HG03039 (cell line): ENCODE measurements around the gene CHPF.

Experiments
- ATAC-seq: cut with Tn5 transposase; IDR thresholded peaks from one replicate; pipeline ENCODE4 v1.9.1; 2021; ENCODE audit warnings: mild to moderate bottlenecking, moderate library complexity; ENCODE audit not compliant: unreplicated experiment

Gene CHPF

DNA sequence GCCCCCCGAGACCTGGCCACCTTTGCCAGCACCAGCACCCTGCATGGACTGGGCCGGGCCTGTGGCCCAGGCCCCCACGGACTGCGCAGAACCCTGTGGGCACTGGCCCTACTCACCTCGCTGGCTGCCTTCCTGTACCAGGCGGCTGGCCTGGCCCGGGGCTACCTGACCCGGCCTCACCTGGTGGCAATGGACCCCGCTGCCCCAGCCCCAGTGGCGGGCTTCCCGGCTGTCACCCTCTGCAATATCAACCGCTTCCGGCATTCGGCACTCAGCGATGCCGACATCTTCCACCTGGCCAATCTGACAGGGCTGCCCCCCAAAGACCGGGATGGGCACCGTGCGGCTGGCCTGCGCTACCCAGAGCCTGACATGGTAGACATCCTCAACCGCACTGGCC lies 28.8 kb downstream of the CHPF start:
- ATAC-seq: no peak

DNA sequence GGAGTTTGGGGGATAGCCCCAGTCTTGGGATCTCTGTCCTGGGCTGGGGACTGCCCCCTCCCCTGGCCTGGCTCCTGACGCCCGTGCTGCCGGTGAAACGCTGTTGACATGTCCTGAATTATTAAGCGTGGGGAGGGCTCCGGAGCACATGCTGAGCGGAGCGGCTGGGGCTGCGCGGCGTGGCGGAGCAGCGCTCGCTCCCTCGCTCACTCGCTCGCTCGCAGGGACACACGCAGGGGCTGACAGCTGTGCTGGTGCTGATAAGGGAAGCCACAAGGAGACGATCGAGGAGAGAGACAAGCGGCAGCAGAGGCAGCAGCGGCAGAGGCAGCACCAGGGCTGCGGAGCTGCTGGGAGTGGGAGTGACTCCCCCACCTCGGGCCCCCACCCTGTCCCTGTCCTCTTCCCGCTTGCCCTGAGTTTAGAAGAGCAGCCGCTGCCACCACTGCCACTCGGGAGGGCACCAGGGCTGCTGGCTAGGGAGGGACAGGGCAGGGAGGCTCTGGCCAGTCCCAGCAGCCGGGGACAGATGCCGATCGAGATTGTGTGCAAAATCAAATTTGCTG lies 29.3 kb downstream of the CHPF start, which contains the start of gene ASIC4:
Gene ASIC4, plus strand, starts transcription at position 287 of the 566 bp plus-strand sequence. Its CDS starts 243 bp downstream, at position 530.
- ATAC-seq: no peak

DNA sequence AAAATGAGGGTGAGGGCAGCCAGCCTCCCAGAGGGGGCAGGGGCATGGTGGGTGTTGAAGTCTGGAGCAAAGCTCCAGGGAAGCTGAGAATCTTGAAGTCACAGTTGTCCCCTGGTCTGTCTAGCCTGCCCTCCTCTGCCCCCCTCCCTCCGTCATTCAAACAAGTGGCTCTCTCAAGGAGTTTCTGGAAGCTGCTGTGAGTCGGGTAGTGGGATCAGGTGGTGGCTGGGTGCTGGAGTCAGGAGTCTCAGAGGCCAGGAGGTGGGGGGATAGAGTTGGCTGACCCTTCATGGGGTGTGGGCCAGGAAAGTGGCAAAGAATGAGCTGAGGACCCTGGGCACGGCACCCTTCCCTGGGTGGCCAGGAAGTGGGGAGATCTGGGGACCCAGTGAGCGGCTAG lies 29.8 kb downstream of the CHPF start:
- no peak for ATAC-seq

DNA sequence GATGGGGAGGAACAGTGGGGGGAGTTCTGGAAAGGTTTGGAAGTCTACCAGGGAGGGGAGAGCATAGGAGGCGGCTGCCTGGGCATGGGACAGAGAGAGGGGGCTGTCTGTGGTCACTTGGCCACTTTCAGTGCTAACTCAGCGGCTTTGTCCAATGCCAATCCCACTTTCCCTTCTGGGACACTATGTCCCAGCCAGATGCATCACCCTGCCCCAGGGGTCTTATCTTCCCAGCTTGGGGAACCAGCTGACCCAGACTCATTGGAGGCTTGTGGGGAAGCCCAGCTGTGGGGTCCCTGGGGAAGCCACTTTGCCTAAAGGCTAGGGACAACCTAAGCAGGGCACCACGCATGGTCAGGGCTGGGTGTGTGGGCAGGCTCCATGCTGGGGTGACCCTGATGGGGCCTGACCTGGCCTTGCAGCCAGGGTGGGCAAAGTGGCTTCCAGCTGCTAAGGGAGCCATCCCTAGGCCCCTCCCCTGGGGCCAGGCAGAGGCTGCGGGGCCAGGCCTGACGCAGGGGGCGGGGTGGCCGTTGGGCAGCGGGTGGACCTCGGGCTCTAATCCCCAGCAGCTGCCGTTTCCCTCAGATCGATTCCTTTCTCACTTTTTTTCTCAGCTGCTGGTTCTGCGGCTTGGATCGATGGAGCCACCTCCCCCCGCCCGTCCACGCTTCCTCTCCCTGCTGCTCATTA lies 30.9 kb downstream of the CHPF start:
- ATAC-seq: no peak

DNA sequence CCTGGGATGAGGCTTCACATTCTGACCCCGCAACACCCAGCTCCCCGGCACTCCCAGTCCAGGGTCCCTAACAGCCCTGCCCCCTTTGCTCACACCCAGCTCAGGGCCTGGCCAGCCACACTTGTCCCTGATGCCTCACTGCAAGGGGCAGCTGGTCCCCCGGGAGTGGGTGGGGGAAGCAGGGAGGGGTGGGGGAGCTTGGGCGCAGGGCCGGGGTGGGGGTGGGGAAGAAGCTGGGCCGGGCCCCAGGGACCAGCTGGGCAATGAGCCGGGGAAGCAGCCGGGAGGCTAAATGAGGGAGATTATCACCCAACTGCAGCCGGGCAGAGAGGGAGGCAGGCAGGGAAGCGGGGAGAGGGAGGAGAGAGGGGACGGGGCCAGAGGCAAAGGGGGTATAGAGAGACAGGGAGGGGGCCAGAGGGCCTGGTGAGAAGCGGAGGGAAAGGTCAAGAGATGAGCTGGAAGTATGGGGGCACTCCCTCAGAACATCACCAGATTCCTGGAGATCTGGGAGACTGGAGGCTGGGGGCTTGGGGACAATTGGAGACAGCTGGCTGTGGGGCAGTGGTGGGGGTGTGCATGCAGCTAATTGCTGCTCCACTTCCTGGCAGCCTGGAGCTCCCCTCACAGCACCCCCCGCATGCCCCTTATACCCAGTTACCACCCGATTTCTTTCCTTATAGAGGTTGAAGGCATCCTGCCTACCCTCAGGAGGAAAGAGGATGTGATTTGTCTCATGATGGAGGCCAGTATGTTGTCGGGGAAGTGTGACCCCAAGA lies 31.9 kb downstream of the CHPF start:
- ATAC-seq: no peak

DNA sequence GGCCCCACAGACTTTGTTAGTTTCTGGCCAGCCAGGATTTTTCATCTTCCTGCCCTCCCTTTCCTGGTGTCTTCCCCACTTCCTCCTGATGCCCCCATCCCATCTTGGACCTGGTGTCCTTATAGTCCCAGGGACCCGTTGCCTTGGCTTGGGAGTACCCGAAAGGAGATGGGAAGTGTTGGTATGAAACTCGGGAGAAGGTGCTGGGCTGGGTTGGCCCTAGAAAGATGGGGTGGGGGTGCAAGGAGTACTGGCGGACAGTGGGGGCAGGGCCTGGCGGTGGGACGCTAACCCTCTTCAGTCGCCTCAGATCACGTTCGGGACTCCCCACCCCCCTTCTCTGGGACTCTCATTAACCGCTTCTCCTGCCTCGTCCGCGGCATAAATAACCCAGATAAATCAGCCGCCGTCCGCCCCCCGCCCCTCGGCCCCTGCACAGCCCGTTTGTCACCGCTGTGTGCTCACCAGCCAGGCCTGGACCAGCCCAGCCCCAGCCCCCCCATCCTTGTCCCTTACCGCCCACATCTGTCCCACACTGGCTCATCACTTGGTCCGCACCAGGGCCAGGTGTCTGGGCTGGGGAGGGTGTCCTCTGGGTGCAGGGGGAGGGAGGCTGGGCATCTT lies 33.0 kb downstream of the CHPF start:
- ATAC-seq: no peak

DNA sequence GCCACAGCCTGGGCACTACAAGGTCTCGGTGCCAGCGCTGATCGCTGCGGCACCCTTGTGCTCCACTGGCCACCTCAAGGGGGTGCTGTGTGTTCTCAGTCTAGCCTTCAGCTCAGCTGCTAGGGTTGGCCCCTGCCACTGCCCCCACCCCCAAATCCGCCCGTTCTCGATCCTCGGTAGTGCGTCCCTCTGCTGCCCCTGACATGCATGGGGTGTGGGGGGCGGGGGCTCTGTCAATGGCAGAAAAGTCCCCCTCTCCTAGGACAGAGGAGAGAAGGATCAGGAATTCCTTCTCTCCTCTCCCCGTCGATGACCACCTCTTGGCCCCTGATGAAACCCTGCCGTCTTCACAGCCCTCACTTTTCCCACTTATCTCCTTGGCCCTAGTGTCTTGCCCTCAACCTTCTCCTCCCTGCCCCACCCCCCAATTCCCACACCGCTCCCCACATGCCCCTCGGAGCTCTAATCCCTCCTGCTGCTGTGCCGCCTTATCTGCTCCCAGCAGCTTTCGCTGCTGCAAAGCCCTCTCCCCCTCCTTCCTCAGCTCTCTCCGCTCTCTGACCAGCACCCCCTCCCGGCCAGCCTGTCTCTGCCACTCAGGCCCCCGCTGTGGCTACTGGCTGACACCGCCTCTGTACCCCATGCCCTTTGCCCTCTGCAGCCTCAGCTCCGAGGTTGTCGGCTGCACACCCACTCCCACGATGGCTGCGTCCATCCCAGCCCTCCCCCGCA lies 33.7 kb downstream of the CHPF start:
- ATAC-seq: no peak

DNA sequence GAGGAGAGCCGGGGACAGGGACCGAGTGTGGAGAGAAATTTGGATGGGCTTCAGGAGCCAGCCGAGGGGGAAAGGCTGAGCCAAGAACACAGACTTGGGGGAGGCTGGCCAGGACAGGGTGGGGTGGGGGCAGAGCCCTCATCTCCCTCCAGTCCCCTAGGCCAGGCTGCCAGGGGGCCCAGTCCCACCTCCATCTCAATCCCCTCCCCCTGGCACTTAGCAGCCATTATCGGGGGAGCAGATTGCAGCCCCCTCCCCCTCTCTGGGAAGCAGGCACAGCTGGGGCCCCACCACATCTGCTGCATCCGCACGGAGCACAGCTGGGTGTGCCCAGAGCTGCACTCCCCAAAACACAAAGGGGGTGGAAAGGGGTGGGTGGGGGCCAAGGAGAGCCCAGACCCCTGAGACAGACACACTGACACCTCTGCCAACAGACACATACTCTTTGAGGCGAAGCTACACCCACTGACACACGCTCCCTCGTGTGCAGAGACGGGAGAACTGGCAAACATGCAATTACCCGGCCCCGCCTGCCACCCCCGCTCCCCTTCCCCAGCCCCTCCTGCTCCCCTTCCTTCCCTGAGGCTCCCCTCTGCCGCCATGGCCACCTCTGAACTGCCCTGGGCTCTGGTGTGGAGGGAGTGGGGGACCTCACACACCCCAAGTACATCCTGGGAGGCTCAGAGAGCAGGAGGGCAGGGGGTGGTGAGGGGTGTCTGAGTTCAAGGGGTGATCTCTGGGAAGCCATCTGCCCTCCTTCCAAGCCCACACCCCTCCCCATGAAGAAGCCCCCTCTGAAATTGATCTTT lies 34.4 kb downstream of the CHPF start:
- no peak for ATAC-seq

DNA sequence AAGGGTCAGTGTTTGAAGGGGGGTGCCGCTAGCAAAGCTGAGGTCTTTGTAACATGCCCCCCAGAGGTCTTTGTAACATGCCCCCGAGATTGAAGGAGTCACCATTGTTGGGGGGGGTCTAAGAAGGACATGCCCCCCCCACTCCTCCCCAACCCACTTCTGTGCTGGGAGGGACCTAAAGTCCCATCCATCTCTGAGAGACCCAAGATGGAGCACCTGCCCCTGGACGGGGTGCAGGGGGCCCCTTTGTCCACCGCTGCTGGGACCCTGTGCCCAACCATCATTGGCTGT lies 35.2 kb downstream of the CHPF start:
- no peak for ATAC-seq

DNA sequence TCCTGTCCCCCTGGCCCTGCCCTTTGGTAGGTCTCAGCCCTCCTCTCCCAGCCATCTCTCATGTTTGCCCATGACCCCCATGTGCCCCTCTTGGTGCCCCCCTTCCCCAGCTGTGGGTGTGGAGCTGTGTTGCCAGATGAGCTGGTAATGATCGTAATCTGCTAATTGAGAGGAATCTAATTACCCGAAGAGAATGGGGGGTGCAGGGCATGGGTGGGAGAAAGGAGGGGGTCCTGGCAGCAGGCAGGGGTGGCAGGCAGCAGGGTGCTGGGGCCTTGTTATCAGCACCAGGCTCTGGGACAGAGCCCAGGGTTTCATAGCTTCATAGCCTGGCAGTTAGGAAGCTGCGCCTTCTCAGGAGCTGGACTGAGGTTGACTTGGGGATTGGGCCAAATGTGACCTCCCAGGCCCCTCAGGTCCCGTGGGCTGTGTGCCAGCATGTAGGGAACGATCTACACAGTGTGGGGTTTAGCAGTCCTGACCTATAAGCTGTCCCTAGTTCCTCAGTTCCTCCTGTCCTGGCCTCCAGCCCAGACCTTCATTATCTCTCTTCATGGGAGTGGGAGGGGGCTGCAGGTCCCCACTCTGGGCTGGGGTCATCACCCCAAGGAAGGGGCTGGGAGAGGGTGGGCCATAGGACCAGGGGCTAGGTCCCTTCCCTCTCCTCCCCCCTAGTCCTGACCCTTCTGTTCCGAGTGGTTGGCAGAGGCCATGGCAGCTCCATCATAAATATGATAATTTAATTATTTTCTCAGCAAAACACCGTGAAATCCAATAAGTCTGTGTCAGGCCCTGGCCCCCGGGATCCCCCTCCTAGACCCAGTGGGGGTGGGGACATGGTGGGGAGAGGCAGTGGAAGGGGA lies 35.8 kb downstream of the CHPF start:
- no peak for ATAC-seq

DNA sequence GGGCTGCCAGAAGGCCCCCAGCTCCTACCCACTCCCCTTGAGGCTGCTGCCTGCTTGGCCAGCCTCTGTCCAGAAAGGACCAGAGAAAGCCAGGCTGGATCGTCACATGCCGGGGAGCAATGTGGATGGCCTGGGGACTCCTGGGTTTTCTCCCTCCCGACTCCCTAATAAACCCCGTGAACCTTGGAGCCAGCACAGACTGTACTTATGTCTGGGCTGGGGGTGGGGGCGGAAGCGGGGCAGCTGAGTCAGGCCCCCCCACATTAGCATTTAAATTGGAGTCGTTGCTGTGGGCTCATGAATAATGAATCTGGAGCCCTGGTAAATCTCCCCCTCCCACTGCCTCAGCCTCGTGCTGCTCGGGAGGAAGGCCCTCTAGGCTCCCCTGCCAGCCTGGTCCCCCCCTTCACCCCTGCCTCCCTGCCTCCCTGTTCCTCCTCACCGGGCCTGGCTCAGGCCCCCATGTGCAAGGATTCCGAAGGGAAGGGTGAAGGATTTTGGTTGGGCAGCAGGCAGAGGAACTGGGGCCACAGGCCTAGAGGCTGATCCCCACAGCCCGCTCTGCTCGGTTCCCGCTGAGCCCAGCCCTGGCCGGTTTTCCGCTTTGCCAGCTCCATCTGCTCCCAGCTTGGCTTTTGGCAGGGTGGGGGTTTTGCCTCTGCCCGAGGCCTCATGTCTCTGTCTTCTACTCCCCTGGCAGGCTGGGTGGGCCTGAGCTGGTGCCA lies 36.6 kb downstream of the CHPF start:
- ATAC-seq: no peak

DNA sequence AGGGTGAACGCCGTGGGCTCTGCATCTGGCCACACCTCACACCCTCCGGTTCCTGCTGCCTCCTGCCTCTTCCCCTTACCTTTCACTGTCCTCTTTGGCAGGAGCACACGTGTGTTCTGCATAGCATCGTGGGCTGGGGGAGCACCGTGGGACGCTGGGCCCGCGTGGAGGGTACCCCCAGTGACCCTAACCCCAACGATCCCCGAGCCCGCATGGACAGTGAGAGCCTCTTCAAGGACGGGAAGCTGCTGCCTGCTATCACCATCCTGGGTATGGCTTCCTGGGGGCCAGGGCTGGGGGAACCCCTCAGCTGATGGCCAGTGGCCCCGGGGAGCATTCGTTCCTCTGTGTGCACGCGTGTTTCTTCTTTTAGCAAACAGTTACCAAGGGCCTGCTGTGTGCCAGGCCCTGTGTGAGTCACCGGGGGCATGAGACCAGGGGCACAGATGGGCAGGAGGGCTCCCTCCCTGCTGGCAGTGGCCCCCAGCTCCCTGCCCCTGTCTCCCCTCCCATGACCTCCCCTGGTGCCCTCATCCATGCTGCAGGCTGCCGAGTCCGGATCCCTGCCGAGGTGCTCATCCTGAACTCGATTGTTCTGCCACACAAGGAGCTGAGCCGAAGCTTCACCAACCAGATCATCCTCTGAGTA lies 37.3 kb downstream of the CHPF start:
- no peak for ATAC-seq

DNA sequence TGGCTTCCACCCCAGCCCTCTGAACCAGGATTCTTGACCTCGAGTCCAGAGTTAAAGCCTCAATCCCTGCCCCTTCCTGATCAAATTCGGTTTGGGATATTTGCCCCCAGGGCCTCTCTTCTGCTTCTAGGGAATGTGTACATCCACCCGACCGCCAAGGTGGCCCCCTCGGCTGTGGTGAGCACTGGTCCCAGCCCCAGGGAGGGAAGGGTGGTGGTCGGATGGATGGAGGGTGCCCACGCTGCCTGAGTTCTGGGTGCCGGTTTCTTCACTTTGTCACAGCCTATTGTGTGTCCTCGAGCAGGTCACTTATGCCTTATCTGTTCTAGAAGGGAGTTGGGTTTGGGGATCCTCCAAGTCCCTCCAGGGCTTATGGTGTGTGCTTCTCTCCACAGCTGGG lies 38.0 kb downstream of the CHPF start:
- ATAC-seq: no peak

DNA sequence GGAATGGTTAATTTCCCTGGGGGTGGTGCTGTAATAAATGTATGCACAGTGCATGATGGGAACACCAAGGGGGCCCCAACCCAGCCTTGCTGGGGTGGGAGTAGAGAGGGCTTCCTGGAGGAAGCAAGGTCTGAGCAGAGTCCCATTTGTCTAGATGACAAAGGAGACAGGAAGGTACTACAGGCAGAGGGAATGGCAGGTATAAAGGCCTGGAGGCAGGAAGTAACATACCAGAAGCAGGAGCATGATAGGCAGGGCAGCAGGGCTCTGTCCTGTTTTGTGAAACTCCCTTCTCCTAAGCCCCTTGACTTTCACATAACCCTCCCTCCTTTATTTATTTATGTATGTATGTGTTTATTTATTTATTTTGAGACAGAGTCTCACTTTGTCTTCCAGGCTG lies 41.0 kb downstream of the CHPF start:
- no peak for ATAC-seq

DNA sequence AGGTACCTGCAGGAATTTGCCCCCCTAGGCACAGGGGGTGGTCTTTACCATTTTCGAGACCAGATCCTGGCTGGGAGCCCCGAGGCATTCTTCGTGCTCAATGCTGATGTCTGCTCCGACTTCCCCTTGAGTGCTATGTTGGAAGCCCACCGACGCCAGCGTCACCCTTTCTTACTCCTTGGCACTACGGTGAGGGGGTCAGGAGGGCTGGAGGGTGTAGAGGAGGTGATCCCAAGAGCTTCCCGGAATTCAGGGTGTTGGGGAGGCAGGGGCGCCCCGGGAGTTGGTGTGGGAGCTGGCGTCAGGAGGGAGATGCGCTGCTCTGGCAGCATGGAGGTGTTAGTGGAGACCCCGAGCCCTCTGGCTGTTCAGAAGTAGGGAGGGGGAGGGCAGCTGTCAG lies 41.8 kb downstream of the CHPF start:
- ATAC-seq: no peak

DNA sequence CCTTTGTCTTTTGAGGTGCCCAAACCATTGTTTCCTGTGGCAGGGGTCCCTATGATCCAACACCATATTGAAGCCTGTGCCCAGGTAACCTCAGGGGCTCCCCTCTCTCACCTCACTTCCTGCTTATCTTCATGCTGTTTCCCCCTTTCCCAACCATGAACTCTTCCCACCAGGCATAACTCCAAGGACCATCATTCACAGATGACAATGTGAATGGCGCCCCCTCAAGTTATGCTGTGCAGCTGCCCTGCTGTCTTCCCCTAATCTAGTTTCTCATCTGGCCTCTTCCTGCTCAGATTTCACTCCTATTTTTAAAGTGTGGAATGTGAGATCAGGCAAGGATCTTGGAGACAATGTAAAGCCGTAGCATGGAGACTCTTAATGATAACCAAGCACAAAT lies 43.5 kb downstream of the CHPF start:
- no peak for ATAC-seq

DNA sequence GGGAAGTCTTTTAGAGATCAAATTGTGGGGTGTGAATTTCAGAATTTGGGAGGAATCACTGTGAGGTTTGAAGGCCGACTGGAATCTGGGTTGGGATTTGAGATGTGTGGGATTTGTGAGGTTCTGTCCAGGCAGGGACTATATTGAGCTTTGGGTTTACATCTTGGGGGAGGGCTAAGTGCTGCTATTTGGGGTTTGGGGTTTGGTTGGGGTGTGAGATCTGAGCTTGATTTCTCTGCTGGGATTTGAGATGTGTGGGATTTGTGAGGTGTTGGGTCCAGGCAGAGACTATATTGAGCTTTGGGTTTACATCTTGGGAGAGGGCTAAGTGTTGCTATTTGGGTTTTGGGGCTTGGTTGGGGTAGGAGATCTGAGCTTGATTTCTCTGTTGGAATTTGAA lies 44.1 kb downstream of the CHPF start:
- ATAC-seq: no peak

DNA sequence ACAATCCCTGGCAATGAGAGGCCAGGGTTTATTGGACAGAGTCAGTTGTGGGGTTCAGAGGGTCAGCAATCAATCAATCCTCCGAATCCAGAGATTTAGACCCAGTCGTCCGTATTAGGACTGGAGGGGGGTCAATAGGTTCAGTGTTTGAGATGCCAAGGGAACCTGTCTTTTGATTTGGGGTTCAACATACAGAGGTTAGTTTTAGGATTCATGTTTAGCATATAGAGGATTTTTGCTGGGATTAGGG lies 44.6 kb downstream of the CHPF start:
- ATAC-seq: no peak
